ENCODE data around the gene B4GALT3.

Gene B4GALT3

GRCh38 chr1:161185282-161185682, 8.0 kb upstream of the B4GALT3 start:
- Histone ChIP-seq H3K27me3 (replicated peaks; ENCODE audit: control insufficient read depth, insufficient read depth, low read length) (no peaks in the 10 kb centered on the region), H3K36me3 (ENCODE audit: control insufficient read depth, insufficient read depth, low read length) (no peaks in the 10 kb centered on the region), H3K4me3 (replicated peaks; ENCODE audit: low read depth, low read length) (peak overlapping the region; percentile 15)
- TF ChIP-seq, protein P1, sequence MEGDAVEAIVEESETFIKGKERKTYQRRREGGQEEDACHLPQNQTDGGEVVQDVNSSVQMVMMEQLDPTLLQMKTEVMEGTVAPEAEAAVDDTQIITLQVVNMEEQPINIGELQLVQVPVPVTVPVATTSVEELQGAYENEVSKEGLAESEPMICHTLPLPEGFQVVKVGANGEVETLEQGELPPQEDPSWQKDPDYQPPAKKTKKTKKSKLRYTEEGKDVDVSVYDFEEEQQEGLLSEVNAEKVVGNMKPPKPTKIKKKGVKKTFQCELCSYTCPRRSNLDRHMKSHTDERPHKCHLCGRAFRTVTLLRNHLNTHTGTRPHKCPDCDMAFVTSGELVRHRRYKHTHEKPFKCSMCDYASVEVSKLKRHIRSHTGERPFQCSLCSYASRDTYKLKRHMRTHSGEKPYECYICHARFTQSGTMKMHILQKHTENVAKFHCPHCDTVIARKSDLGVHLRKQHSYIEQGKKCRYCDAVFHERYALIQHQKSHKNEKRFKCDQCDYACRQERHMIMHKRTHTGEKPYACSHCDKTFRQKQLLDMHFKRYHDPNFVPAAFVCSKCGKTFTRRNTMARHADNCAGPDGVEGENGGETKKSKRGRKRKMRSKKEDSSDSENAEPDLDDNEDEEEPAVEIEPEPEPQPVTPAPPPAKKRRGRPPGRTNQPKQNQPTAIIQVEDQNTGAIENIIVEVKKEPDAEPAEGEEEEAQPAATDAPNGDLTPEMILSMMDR (IDR thresholded peaks at IDR 0.05; ENCODE audit: insufficient read depth, low read length, poor library complexity, severe bottlenecking), result no peak
- DNase-seq (ENCODE audit: extremely low read depth, insufficient read length), result peak; percentile 83

DNA sequence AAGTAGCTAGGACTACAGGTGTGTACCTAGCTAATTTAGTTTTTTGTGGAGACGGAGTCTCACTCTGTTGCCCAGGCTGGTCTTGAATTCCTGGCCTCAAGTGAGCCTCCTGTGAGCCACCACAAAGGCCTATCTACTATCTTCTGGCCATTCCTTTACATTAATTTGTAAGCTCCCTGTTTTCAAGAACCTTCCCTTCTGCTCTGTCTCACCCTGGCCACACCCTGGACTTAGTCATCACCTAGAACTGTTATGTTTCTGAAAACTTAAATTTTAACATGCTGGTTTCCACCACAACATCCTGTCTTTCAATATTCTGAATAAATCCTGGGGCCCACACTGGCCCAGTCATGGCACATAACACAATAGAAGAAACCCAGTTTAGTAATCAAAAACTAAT, 4.9 kb upstream of the B4GALT3 start:
- TF ChIP-seq, protein P1 (IDR thresholded peaks at IDR 0.05; ENCODE audit: insufficient read depth, low read length, poor library complexity, severe bottlenecking), result no peak
- Histone ChIP-seq H3K4me3 (replicated peaks; ENCODE audit: low read depth, low read length) (no peak overlapping the region), H3K27me3 (replicated peaks; ENCODE audit: control insufficient read depth, insufficient read depth, low read length) (no peaks in the 10 kb centered on the region), H3K36me3 (ENCODE audit: control insufficient read depth, insufficient read depth, low read length) (no peaks in the 10 kb centered on the region)
- peak; percentile 48 for DNase-seq (ENCODE audit: extremely low read depth, insufficient read length)

DNA sequence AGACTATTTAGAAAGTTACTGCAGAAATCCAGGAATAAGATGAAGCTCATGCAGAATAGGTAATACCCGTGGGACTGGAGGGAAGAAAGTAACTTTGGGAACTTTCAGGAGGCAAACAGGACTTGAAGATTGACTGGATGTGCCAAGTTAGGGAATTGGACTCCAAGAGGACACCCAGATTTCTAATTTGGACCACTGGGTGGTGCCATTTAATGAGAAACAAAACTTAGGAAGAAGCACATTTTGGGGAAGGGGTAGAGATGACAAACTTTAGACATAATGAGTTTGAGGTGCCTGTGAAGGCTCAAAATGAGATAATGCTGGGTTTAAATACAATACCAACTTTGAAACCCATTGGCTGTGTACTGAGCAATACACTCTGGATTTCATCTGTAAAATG, 3.3 kb upstream of the B4GALT3 start:
- DNase-seq (ENCODE audit: extremely low read depth, insufficient read length), result no peak
- Histone ChIP-seq H3K4me3 (replicated peaks; ENCODE audit: low read depth, low read length) (no peak overlapping the region), H3K36me3 (ENCODE audit: control insufficient read depth, insufficient read depth, low read length) (no peaks in the 10 kb centered on the region), H3K27me3 (replicated peaks; ENCODE audit: control insufficient read depth, insufficient read depth, low read length) (no peaks in the 10 kb centered on the region)
- TF ChIP-seq, protein P1 (IDR thresholded peaks at IDR 0.05; ENCODE audit: insufficient read depth, low read length, poor library complexity, severe bottlenecking), result peak; percentile 49

- Histone ChIP-seq H3K4me3 (replicated peaks; ENCODE audit: low read depth, low read length) (no peak overlapping the region), H3K36me3 (ENCODE audit: control insufficient read depth, insufficient read depth, low read length) (peaks cover 4% of the 10 kb centered on the region; the same call in 1 of the 2 replicates), H3K27me3 (replicated peaks; ENCODE audit: control insufficient read depth, insufficient read depth, low read length) (no peaks in the 10 kb centered on the region)
- no peak for DNase-seq (ENCODE audit: extremely low read depth, insufficient read length)
- TF ChIP-seq, protein P1 (IDR thresholded peaks at IDR 0.05; ENCODE audit: insufficient read depth, low read length, poor library complexity, severe bottlenecking), result no peak
These were observed 2.4 kb upstream of the B4GALT3 start for GRCh38 chr1:161179698-161180097.

- no peak overlapping the region for H3K4me3 ChIP-seq (replicated peaks; ENCODE audit: low read depth, low read length)
- no peaks in the 10 kb centered on the region for H3K27me3 ChIP-seq (replicated peaks; ENCODE audit: control insufficient read depth, insufficient read depth, low read length)
- TF ChIP-seq, protein P1 (IDR thresholded peaks at IDR 0.05; ENCODE audit: insufficient read depth, low read length, poor library complexity, severe bottlenecking), result no peak
- peaks cover 15% of the 10 kb centered on the region for H3K36me3 ChIP-seq (ENCODE audit: control insufficient read depth, insufficient read depth, low read length)
- no peak for DNase-seq (ENCODE audit: extremely low read depth, insufficient read length)
These were observed 583 bp upstream of the B4GALT3 start for GRCh38 chr1:161177936-161178244.

- TF ChIP-seq, protein P1 (IDR thresholded peaks at IDR 0.05; ENCODE audit: insufficient read depth, low read length, poor library complexity, severe bottlenecking), result no peak
- peaks cover 21% of the 10 kb centered on the region for H3K36me3 ChIP-seq (ENCODE audit: control insufficient read depth, insufficient read depth, low read length)
- H3K27me3 ChIP-seq (replicated peaks; ENCODE audit: control insufficient read depth, insufficient read depth, low read length), result no peaks in the 10 kb centered on the region
- DNase-seq (ENCODE audit: extremely low read depth, insufficient read length), result no peak
- peak overlapping the region; percentile 77 for H3K4me3 ChIP-seq (replicated peaks; ENCODE audit: low read depth, low read length)
These were observed 717 bp downstream of the B4GALT3 start for GRCh38 chr1:161176468-161177111.
